Progenitor cell of endocrine pancreas (in vitro differentiated cells): ENCODE data around the gene ARHGEF35. TPM values are rescaled to one million over a fixed set of nuclear protein-coding genes. Genes with fewer than 3 reads are reported as not detected.
"Not testable (repeated sequence)": the region's sequence is repeated elsewhere in the genome, so short reads cannot be mapped to it uniquely, and the experiment has no call there.

Source experiments
- DNase-seq: peaks from one replicate; pipeline ENCODE4 v3.0.0; 2021; ENCODE audit warnings: low spot score; ENCODE audit not compliant: unreplicated experiment
- H3K27ac Mint-ChIP-seq: 2 replicates; pipeline ENCODE4 v1.8.0; 2021; ENCODE audit warnings: mild to moderate bottlenecking, moderate library complexity, mixed read lengths
- H3K27me3 Mint-ChIP-seq: 2 replicates; pipeline ENCODE4 v1.8.0; 2021; ENCODE audit warnings: mixed read lengths
- H3K36me3 Mint-ChIP-seq: 2 replicates; pipeline ENCODE4 v1.8.0; 2022; ENCODE audit warnings: mixed read lengths; ENCODE audit not compliant: insufficient read depth
- H3K4me1 Mint-ChIP-seq: 2 replicates; pipeline ENCODE4 v1.8.0; 2021; ENCODE audit warnings: low read depth, mixed read lengths
- H3K4me3 Mint-ChIP-seq: 2 replicates; pipeline ENCODE4 v1.8.0; 2021; ENCODE audit warnings: low read depth, mild to moderate bottlenecking, moderate library complexity, mixed read lengths
- H3K9me3 Mint-ChIP-seq: 2 replicates; pipeline ENCODE4 v1.8.0; 2021; ENCODE audit warnings: low read depth, mixed read lengths
- CTCF ChIP-seq: fragments of 200-600 bp; sonication (generic); IDR thresholded peaks from one replicate; pipeline ENCODE4 v1.5.0; 2021; ENCODE audit warnings: antibody characterized with exemption, mild to moderate bottlenecking; ENCODE audit not compliant: unreplicated experiment
- total RNA-seq: library from RNA; stranded (reverse); gene quantifications from 2 replicates; pipeline ENCODE4 v1.2.1, GENCODE V29; 2021

ARHGEF35 gene
- total RNA-seq, 1 donor from 2014 or later = 19.5 TPM

- DNase-seq, H3K4me3 Mint-ChIP-seq, H3K36me3 Mint-ChIP-seq, H3K27me3 Mint-ChIP-seq, H3K9me3 Mint-ChIP-seq, H3K4me1 Mint-ChIP-seq, H3K27ac Mint-ChIP-seq: not testable (repeated sequence)
- peak; percentile 49 for TF ChIP-seq CTCF
Measured at GRCh38 chr7:144178380-144179164, 17.1 kb downstream of the ARHGEF35 start.

GRCh38 chr7:144174613-144175012, 21.0 kb downstream of the ARHGEF35 start:
- H3K4me1 Mint-ChIP-seq = peaks cover 8% of the 10 kb centered on the region
- no peak overlapping the region for H3K4me3 Mint-ChIP-seq
- DNase-seq = no peak
- H3K27me3 Mint-ChIP-seq = no peaks in the 10 kb centered on the region
- no peak overlapping the region for H3K27ac Mint-ChIP-seq
- peaks cover 23% of the 10 kb centered on the region for H3K9me3 Mint-ChIP-seq
- TF ChIP-seq CTCF = no peak
- peaks cover 8% of the 10 kb centered on the region for H3K36me3 Mint-ChIP-seq

GRCh38 chr7:144171594-144172350, 23.9 kb downstream of the ARHGEF35 start:
- H3K9me3 Mint-ChIP-seq = peaks cover 26% of the 10 kb centered on the region
- H3K4me3 Mint-ChIP-seq, DNase-seq, H3K4me1 Mint-ChIP-seq, H3K36me3 Mint-ChIP-seq, H3K27me3 Mint-ChIP-seq: not testable (repeated sequence)
- H3K27ac Mint-ChIP-seq = peak overlapping the region; percentile 17

- DNase-seq = no peak
- no peak for TF ChIP-seq CTCF
- Mint-ChIP-seq H3K27me3 (no peaks in the 10 kb centered on the region), H3K4me1 (peaks cover 2% of the 10 kb centered on the region), H3K36me3 (peaks cover 2% of the 10 kb centered on the region), H3K9me3 (peaks cover 8% of the 10 kb centered on the region), H3K27ac (no peak overlapping the region), H3K4me3 (no peak overlapping the region)
Measured at GRCh38 chr7:144164784-144165183, 30.8 kb downstream of the ARHGEF35 start.

GRCh38 chr7:144158861-144159260, 36.8 kb downstream of the ARHGEF35 start:
- Mint-ChIP-seq H3K27me3 (no peaks in the 10 kb centered on the region), H3K27ac (no peak overlapping the region), H3K4me1 (peaks cover 2% of the 10 kb centered on the region), H3K4me3 (no peak overlapping the region), H3K36me3 (no peaks in the 10 kb centered on the region), H3K9me3 (no peaks in the 10 kb centered on the region)
- no peak for DNase-seq
- TF ChIP-seq CTCF = no peak
